ENCODE data around the gene AGFG1. TPM values are rescaled to one million over a fixed set of nuclear protein-coding genes. Genes with fewer than 3 reads are reported as not detected.
A peak's percentile ranks its signal among the peaks of the same experiment; 100 is the strongest.

Gene AGFG1, protein sequence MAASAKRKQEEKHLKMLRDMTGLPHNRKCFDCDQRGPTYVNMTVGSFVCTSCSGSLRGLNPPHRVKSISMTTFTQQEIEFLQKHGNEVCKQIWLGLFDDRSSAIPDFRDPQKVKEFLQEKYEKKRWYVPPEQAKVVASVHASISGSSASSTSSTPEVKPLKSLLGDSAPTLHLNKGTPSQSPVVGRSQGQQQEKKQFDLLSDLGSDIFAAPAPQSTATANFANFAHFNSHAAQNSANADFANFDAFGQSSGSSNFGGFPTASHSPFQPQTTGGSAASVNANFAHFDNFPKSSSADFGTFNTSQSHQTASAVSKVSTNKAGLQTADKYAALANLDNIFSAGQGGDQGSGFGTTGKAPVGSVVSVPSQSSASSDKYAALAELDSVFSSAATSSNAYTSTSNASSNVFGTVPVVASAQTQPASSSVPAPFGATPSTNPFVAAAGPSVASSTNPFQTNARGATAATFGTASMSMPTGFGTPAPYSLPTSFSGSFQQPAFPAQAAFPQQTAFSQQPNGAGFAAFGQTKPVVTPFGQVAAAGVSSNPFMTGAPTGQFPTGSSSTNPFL
- total RNA-seq (2022), result 115 and 126 TPM in 2 replicates
- Bru-seq, nascent RNA, result percentile 98 among the genes with signal in this experiment
- BruChase-seq, experiment 1, labeled RNA remaining after a 6-hour chase, result percentile 91 among the genes with signal in this experiment
- BruChase-seq, experiment 2, labeled RNA remaining after a 2-hour chase, result percentile 96 among the genes with signal in this experiment
- long read RNA-seq, full-length matches to known transcripts, result 125 of 151 reads
- long read RNA-seq, partial matches to known transcripts, result 9 of 151 reads
- long read RNA-seq, other reads (novel, unspliced or antisense), result 17 of 151 reads

DNA sequence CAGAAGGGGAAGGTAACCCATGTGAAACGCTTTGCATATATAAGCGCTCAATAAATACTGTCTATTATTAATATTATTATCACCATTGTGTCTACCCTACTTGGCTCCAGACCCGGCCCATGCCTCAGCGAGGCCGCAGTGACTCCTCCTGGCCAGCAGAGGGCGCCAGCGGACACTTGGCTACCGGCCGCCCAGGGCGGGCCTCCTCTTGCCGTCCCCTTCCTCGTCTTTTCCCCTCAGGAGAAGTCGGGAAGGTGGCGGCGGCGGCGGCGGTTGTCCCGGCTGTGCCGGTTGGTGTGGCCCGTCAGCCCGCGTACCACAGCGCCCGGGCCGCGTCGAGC is at the start of gene AGFG1:
Gene AGFG1, plus strand, starts transcription at position 233 of the 341 bp plus-strand sequence. CDS start 266 bp downstream, outside the sequence.
- peak; percentile 99 for TF ChIP-seq CTCF (IDR thresholded peaks at IDR 0.05; ENCODE audit: unreplicated experiment)
- peak; percentile 92 for DNase-seq
- H3K9me3 Mint-ChIP-seq (ENCODE audit: low read depth, unreplicated experiment), result no peaks in the 10 kb centered on the region
- CTCF ChIA-PET, result no interaction called here
- intact Hi-C loops (cut with micrococcal nuclease; ENCODE audit: unreplicated experiment), result loop anchor here (5.0 kb wide), 1 partner anchor 290 kb away; no protein-coding TSS in a partner anchor
- peak within 1 kb of the TSS; percentile 57 for H3K27ac Mint-ChIP-seq (ENCODE audit: unreplicated experiment)
- peaks cover 26% of the 10 kb centered on the region for H3K36me3 Mint-ChIP-seq (ENCODE audit: insufficient read depth, unreplicated experiment)
- no TSS peak for BruUV-seq (replicated peaks)
- peak within 1 kb of the TSS; percentile 81 for H3K4me3 Mint-ChIP-seq (ENCODE audit: low read depth, unreplicated experiment)
- no peaks in the 10 kb centered on the region for H3K27me3 Mint-ChIP-seq (ENCODE audit: unreplicated experiment)
- peaks cover 40% of the 10 kb centered on the region for H3K4me1 Mint-ChIP-seq (ENCODE audit: low read depth, unreplicated experiment)

- no peaks in the 10 kb centered on the region for H3K9me3 Mint-ChIP-seq (ENCODE audit: low read depth, unreplicated experiment)
- H3K4me1 Mint-ChIP-seq (ENCODE audit: low read depth, unreplicated experiment), result no peaks in the 10 kb centered on the region
- H3K27ac Mint-ChIP-seq (ENCODE audit: unreplicated experiment), result no peak overlapping the region
- no TSS peak for BruUV-seq (replicated peaks)
- H3K4me3 Mint-ChIP-seq (ENCODE audit: low read depth, unreplicated experiment), result no peak overlapping the region
- CTCF ChIA-PET, result no interaction called here
- no peaks in the 10 kb centered on the region for H3K27me3 Mint-ChIP-seq (ENCODE audit: unreplicated experiment)
- no peak for DNase-seq
- no peaks in the 10 kb centered on the region for H3K36me3 Mint-ChIP-seq (ENCODE audit: insufficient read depth, unreplicated experiment)
- intact Hi-C loops (cut with micrococcal nuclease; ENCODE audit: unreplicated experiment), result no loop called here
- TF ChIP-seq CTCF (IDR thresholded peaks at IDR 0.05; ENCODE audit: unreplicated experiment), result no peak
These were observed 48.1 kb upstream of the AGFG1 start for GRCh38 chr2:227423656-227424499.

GRCh38 chr2:227428731-227429285 is 43.1 kb upstream of the AGFG1 start:
- intact Hi-C loops (cut with micrococcal nuclease; ENCODE audit: unreplicated experiment), result no loop called here
- Mint-ChIP-seq H3K27me3 (ENCODE audit: unreplicated experiment) (no peaks in the 10 kb centered on the region), H3K27ac (ENCODE audit: unreplicated experiment) (no peak overlapping the region), H3K36me3 (ENCODE audit: insufficient read depth, unreplicated experiment) (peaks cover 4% of the 10 kb centered on the region), H3K4me1 (ENCODE audit: low read depth, unreplicated experiment) (no peaks in the 10 kb centered on the region), H3K4me3 (ENCODE audit: low read depth, unreplicated experiment) (no peak overlapping the region), H3K9me3 (ENCODE audit: low read depth, unreplicated experiment) (peaks cover 7% of the 10 kb centered on the region)
- no peak for DNase-seq
- no peak for TF ChIP-seq CTCF (IDR thresholded peaks at IDR 0.05; ENCODE audit: unreplicated experiment)
- CTCF ChIA-PET, result interaction anchor here (0.7 kb wide), 1 partner anchor 390 kb away, joined by 4 read pairs; no protein-coding TSS in a partner anchor
- no TSS peak for BruUV-seq (replicated peaks)

DNA sequence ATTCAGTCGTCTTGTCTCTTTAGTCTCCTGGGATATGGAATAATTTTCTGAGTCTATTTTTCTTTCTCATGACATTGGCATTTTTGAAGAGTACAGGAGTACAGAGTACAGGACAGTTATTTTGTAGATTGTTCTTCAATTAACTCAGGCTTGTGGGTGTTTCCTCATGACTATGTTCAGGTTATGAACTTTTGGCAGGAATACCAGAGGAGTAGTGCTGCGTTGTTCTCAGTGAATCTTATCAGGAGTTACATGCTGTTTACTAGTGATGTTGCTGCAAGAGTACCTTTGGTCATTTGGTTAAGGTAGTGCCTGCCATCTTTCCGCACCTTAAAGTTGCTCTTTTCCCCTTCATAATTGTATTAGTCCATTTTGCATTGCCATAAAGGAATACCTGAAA is 41.3 kb upstream of the AGFG1 start:
- CTCF ChIA-PET, result no interaction called here
- peaks cover 7% of the 10 kb centered on the region for H3K9me3 Mint-ChIP-seq (ENCODE audit: low read depth, unreplicated experiment)
- DNase-seq, result no peak
- no peaks in the 10 kb centered on the region for H3K4me1 Mint-ChIP-seq (ENCODE audit: low read depth, unreplicated experiment)
- H3K36me3 Mint-ChIP-seq (ENCODE audit: insufficient read depth, unreplicated experiment), result peaks cover 4% of the 10 kb centered on the region
- intact Hi-C loops (cut with micrococcal nuclease; ENCODE audit: unreplicated experiment), result no loop called here
- BruUV-seq (replicated peaks), result no TSS peak
- no peak overlapping the region for H3K27ac Mint-ChIP-seq (ENCODE audit: unreplicated experiment)
- H3K27me3 Mint-ChIP-seq (ENCODE audit: unreplicated experiment), result no peaks in the 10 kb centered on the region
- no peak overlapping the region for H3K4me3 Mint-ChIP-seq (ENCODE audit: low read depth, unreplicated experiment)
- no peak for TF ChIP-seq CTCF (IDR thresholded peaks at IDR 0.05; ENCODE audit: unreplicated experiment)

Data from Calu3 (cell line).